Endometrial microvascular endothelial cells (primary cell): ENCODE data around the gene MED12L. TPM values are rescaled to one million over a fixed set of nuclear protein-coding genes. Genes with fewer than 3 reads are reported as not detected.

Source experiments
- in situ Hi-C: cut with HindIII; loops from 2 replicates; pipeline ENCODE4 v1.10.0; 2017; ENCODE audit warnings: low sequenced_read_pairs, low pct_unique_long_range_greater_than_20kb; ENCODE audit errors: inconsistent ontology term
- total RNA-seq: library from RNA; depleted of rRNA; stranded (reverse); fragments of >200 nt; gene quantifications from one replicate; pipeline ENCODE4 v1.2.3, GENCODE V29; 2015; ENCODE audit errors: inconsistent ontology term

Gene MED12L
- total RNA-seq, 1 donor from 2014 or later: not detected

DNA sequence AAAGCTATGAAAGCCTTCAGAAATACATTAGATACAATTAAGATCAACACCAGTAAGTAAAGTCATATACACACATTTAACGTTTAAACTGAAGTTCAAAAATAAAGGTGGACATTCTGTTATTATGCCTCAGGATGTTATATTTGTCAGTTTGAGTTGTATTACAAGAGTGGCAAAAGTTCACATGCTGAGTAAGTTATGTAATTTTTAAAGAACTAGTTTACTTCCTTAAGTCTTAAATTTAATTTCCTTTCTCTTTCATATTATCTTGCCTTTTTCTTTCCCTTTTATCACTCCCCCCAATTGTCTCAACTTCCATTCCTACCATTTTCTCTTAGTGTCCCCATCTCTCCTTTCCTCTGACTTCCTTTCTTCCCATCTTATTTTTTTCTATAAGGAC lies 236.1 kb downstream of the MED12L start:
- in situ Hi-C loops: no loop called here

DNA sequence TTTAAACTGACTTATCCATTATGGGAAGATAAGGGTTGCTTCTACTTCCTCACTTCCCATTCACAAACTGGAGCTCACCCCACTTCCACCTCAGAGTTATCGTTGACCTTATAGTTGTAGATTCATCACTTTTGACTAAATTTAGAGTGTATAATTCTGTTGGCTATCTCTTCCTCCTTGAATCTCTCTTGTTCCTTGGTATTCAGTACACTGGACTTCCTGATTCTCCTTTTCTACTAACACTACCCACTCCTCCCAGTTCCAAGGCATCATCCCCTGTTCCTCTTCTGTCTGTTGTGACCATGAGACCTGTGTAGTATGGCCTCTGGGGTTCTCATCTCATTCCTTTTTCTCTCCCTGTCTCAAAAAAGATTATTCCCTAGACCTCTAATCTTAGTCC lies 237.0 kb downstream of the MED12L start:
- in situ Hi-C loops: no loop called here

DNA sequence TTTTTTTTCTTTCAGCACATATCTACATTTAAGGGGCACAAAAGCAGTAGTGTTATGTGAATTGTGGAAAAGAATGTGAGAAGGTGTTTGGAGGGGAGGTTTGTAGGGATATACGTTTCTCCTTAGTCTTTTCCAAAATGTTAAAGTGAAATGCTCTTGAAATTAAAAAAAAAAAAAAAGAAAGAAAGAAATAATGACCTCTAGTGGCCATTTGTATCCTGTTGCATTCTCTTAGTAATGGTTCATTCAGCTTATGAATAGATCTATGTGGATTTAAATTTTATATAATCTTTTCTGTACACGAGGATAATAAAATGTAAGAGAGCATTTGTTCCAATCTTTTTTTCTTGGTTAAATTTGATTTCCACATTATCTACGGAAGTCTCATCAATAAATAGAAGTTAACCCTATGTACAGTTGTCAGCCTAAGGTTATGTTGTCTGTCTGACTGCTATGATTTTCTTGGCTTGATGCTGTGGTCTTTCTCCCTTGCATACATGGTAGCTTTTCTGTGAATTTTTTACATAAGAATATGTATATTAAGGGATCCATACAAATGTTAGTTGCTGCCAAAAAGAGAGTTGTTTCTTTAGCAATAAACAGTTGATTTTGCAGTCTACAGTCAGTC lies 242.2 kb downstream of the MED12L start:
- in situ Hi-C loops: no loop called here

DNA sequence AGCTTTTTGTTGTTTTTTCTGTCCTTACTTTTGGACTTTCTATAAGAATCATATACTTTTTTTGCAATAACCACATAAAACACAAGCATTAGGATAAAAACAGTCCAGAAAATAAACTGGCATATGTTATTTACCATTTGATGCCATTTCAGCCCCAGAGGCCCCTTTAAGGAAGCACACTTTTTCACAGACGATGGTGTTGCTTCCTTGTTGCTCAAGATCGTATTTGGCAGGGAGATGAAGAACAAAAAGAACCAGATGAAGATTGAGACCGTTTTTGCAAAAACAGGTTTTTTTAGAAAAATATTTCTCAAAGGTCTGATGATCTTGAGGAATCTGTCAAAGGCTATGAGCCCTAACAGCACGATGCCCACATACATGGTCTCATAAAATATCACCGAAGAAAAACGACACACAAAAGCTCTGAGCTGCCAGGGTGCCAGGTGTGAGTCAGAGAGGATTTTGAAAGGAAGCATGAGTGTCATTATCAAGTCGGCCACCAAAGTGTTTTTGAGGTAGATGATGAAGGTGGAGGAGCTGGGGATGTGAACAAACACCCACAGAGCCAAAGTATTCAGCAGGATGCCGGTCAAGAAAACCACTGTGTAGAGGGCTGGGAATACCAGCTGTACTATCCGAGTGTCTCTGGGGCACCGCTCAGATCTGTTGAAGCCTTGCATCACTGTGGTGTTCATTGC lies 243.0 kb downstream of the MED12L start:
- in situ Hi-C loops: no loop called here

DNA sequence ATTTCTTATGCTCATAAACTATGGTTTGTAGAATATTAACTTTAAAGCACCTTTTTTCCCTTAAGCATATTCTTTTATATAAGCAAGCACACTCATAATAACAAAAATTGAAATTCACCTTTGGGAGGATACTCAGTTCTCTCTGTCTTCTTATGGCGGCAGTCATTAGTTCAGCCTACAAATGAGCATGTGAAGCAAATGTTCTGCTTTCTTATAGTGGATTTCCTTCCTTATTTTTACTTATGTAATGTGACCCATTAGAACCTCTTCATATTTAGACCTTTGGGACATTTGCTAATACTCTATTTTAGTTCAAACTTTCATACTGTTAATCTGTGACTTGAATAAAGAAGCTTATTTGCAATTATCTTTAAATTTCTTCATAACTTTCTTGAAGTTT lies 243.9 kb downstream of the MED12L start, which contains the start of gene P2RY13:
TSS of gene P2RY13 (minus strand) at position 187 of the 400 bp plus-strand sequence. CDS start at position 166, 21 bp downstream.
- in situ Hi-C loops: no loop called here

DNA sequence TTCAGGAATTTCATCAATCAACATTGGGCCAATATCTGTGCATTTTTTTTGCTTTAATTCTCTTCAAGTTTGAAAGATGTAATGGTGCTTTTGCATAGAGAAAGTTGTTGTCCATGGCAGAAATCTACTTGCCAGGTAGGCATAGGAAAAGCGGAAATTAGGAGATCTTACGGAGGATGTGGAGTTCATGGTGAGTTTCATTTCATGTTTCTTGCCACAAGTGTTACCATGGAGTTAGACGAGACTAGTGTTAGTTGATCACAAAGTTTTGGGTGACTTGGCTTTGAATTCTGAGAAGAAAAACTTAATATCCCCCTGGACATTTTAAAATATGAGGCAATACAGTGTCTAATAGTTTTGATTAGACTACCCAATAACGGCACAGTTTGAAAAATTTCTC lies 244.9 kb downstream of the MED12L start:
- in situ Hi-C loops: no loop called here

DNA sequence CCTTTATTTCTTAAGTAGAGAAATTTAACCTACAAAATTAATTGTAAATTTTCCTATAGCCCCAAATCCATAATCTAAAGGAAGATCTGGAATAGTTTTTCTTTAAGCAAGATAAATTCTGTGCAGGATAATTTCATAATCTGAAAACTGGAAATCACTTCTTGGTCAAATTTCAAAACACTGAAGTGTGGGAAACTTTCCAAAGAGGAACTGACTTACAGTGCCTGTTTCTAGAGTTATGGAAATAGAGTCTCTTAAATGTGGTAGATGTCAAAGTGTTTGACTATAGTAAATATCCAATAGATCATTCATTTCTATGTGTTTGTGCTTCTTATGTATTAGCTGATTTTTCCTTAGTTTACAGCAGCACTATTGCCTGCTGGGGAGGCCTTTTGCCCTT lies 245.4 kb downstream of the MED12L start:
- in situ Hi-C loops: no loop called here

DNA sequence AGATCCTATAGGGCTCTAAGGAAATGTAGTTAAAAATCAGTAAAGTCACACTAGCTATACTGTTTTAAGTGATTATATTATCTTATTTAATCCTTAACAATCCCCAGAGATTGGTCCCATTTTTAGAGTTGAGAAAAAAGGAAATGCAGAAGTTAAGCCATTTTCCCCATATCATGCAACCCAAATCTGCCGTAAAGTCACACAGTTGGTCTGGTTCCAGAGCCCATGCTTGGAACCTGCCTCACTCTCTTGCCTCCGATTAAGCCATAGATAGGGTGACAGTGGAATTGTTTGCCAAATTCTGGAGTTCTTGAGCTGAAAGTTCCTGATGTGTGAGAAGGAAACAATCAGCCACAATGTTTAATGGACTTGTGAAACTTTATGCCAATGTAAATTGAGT lies 246.2 kb downstream of the MED12L start:
- in situ Hi-C loops: no loop called here

DNA sequence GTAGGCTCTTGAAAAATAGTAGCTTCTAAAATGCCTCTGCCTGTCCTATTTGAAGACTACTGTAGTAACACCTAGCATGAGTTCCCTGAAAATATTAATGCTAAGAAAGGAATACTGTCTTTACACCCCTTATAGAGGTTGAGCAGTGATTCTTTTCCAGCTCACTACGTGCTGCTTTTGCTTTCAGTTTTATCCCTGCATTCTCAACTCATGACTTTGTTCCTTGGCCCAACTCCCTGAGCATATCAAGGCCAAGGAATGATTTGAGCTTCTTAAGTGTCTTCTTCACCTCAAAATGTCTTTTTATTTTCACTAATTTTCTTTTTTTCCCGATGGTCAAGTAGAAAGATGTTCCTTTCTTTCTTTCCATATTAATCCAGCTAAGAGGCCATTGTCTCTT lies 260.4 kb downstream of the MED12L start:
- in situ Hi-C loops: no loop called here

DNA sequence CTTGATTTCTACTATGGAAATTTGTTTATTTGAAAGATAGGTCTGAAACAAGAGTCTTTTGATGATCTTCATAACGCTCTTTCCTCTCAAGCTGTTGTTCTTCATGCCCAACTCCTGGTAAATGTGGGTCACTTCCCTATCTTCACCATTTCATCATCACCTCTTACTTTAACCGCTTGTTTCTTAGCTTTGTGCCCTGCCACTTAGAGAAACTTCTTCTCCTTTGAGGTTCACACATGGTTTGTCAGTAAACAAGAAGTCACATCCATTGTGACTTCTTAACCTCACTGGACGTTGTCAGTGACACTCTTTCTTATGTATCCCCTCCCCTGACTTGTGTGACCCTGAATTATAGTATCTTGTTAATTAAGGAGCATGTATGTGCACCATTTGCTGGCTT lies 260.8 kb downstream of the MED12L start:
- in situ Hi-C loops: no loop called here

DNA sequence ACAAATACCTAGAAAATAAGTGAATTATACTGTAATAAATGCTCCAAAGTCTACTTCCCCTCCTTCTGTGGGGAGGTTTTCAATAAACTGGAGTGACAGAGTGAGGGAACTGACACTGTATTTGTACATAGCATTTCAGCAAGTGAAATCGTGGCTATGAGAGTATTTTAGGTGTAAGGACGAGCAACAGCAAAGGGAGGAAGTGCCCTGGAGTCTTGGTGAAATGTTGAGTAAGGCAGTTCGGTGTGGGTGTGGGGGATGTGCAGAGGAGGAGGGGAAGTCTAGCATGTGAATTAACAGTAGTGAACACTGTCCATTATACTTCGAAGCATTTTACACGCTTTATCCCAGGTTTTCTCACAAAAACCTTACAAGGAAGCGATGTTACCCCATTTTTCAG lies 262.0 kb downstream of the MED12L start:
- in situ Hi-C loops: no loop called here

DNA sequence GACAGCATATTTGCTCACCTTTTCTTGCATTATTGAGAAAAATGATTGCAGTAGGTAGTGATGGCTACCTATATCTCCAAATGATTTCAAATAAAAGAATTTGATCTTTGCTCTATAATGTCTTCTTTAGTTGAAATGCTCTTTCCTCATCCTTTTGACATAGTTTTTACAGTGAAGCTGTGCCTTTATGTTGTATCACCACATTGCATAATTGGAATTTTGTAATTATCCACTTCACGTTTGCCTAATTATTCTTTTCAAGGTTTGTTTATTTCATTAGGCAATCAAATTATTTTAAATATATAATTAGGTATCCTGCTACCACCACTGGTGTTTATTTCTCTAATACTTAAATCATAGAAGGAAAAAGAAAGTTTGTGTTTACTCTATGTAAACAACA lies 265.2 kb downstream of the MED12L start:
- in situ Hi-C loops: no loop called here

DNA sequence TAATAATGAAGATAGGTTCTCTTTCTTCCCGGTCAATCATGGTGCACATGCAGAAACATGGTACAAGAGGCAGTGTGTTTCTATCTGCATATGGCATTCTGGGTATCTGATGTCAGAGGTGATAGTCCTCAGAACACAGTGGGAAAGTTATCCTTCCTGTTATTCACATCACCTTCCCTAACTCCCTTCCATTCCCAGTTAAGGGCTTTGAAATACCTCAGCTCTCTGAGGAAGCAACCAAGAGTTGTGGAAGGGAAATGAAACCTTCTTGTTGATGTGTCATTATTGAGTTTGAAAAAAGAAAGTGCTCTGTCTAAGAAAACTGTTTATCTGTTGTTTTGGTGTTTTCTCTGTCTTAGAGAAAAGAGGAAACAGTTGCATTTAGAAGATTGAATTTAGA lies 265.8 kb downstream of the MED12L start:
- in situ Hi-C loops: no loop called here

DNA sequence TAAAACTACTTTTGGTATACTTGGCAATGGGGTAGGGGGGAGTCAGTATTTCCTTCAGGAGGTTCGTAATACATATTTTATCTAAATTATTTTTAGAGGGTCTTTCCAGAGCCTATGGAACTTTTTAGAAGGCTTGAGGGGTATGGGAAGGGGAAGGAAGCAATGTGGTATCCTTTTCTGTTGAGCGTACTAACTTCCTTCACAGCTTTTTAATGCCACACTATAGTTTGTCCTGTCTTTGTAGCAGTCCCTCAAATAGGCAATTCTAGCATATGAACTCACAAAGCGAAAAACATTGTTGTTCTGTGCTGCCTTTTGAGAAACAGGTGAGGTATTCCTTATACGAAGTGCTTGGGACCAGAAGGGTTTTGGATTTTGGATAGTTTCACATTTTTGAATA lies 266.2 kb downstream of the MED12L start:
- in situ Hi-C loops: no loop called here

DNA sequence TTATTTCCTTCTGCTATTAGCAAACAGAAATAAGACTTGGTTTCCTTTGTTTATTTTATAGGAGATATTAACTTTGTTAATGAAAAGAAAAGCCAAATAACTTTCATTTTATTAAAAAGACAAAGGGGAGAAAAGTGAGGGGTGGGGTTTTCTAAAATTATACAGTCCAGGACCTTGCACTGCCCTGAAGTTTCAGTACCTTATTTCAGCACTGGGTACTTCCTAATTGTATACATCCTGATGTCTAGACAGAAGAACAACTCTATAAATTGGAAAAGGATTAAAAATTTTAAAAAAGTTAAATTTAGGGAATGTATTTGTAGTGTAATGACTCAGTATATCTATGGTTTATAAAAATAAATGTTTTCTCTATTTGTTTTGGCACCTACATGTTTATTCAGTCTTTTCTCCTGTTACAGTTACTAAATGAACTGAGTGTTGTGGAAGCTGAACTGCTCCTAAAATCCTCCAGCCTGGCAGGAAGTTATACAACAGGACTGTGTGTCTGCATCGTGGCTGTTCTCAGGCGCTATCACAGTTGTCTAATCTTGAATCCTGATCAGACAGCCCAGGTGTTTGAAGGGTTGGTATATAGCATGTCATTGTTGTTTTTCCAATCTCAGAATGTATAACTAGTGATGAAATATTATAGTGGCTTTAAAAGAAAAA lies 271.5 kb downstream of the MED12L start:
- in situ Hi-C loops: no loop called here

DNA sequence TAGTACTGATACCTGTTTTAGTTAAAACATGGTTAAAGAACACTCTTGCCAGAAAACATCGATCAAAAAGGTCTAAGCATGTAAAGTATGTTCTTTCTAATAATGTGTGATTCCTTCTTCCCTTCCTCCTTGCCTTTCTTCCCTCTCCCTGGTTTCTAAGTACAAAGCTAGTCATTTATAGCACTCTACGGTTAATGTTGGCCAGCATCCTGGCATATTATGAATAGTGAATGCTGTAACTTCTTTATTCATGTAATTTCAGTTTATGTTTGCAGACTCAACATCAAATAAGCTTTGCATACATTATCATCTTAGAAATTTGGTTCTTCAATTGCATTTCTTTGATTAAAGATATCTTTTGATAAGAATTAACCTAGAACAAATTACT lies 272.0 kb downstream of the MED12L start:
- in situ Hi-C loops: no loop called here

DNA sequence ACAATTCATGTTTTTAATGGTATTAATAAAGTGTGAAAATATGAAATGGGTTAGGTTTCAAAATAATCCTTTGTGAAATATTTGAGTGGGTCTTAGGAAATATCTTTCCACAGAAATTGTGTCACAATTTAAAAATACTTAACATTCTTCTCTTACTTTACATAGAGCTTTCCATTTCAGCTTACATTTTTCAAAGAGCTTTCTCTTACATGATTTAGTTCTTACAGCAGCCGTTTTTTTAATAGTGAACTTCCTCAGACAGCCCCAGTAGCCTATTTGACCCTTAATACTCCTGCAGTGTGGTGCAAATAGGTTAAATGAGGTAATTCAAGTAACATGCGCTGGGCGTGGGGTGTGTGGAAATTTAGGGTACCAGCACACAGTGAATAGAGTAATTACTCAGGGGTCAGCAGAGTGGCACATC lies 277.3 kb downstream of the MED12L start:
- in situ Hi-C loops: no loop called here

DNA sequence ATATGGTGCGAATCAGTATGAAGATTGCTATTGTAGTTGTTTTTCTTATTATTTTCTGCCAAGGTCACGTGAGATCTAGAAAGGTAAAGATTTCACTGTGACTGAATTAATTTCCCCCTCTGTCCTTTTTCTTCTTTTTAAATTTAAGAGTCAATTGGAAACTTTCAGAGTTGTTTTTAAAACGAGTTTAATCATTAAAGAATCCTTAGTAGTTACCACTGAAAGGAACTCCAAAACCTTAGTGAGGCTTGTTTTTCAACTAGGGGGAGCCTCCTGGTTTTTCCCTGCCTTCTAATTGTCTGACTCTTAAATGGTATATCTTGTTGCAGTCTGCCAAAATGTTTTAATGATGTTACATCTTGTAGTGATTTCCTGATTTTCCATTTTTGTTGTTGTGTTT lies 281.5 kb downstream of the MED12L start:
- in situ Hi-C loops: no loop called here

DNA sequence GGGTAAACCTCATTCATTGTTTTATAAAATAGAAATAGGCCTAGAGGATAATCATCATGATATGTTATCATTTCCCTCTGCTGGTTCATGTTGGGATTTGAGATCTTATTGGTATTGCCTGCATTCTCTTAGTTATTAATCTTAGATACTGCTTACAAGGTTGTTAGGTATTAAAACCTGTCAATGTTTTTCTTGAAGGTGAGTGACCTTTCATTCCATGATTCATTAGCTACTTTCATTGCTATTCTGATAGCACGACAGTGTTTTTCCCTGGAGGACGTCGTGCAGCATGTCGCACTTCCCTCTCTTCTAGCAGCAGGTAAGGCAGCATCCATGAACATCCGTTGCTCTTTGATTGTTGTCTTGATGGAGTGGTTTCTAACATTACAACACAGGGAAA lies 282.0 kb downstream of the MED12L start:
- in situ Hi-C loops: no loop called here

DNA sequence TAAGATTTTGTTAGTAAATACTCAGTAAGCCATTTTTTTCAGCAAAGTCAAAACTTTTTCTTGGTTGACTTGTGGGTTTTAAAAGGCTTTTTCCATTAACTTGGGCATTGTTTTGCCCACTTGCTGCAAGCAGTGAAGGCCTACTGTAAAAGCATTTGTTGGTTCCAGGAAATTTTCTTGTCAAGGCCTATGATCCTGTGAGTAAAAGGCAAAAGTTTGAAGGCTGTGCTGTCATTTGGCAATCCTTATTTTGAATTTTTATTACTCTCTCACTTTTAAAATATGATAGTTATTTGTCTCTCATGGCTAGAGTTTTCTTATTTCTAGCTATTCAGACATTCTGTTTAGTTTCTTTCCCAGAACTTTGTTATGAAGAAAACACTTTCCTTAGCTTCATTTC lies 286.1 kb downstream of the MED12L start:
- in situ Hi-C loops: no loop called here
